GM18507 (cell line): ENCODE measurements around the gene FASTKD1.
"Not testable (repeated sequence)": the region's sequence is repeated elsewhere in the genome, so short reads cannot be mapped to it uniquely, and the experiment has no call there.

Source experiments
- DNase-seq: peaks from one replicate; pipeline ENCODE4 v3.0.0; 2011; ENCODE audit warnings: low read depth; ENCODE audit not compliant: insufficient read length; ENCODE audit errors: extremely low spot score
- FAIRE-seq: peaks from 2 replicates; lab custom pipeline; 2011; peaks lifted over from hg19 to GRCh38; lab: Jason Lieb, UNC

Gene FASTKD1

DNA sequence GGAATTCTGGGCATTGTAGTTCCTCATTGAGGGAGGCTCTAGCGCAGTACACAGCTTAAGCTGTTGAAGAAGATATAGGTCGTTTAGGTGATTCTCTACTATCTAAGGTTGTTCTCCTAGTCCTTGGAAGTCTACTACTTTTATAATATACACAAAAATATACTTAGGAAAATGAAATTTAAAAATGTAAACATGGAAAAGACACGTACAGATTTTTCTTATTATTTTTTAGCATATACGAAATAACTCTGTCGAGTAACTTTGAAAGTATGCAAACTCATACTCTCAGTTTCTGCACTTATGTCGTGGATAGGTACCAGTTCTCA lies 272 bp upstream of the FASTKD1 start:
- FAIRE-seq, result no peak

DNA sequence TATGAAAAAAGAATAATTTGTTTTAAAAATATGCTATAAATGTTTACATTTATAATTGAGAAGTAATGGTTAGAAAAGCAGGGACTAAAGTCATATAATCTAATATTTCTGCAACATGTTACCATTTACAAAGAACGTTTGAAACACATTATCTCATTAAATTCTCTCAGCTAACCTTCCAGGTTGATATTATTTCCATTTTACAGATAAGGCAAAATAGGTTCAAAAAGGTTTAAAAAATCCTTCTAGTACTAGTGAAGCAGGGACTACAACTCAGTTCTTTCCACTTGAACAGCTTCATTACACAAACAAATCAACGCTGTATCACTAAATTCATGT lies 875 bp downstream of the FASTKD1 start:
- FAIRE-seq, result no peak

More for the DNA sequence above, 272 bp upstream of the FASTKD1 start:
- DNase-seq, result no peak

DNA sequence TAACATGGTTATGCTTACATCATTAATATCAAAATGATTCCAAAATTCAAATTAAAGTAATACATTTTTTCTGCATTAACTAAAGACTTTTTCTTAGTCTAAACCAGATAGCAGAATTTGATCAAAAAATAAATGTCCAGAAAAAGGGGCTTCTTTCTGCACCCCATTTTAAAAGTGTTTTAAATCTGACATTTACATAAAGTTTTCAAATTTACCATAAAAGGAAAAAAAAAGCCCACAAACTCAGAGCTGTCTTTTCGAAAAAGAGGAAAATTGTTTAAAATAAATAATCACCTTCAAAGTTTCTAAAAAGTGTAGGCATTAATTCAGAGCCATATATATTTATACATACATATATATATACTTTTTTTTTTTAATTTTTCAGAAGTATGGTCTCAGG lies 1.5 kb downstream of the FASTKD1 start:
- no peak for DNase-seq
- no peak for FAIRE-seq

More for the DNA sequence above, 875 bp downstream of the FASTKD1 start:
- no peak for DNase-seq

DNA sequence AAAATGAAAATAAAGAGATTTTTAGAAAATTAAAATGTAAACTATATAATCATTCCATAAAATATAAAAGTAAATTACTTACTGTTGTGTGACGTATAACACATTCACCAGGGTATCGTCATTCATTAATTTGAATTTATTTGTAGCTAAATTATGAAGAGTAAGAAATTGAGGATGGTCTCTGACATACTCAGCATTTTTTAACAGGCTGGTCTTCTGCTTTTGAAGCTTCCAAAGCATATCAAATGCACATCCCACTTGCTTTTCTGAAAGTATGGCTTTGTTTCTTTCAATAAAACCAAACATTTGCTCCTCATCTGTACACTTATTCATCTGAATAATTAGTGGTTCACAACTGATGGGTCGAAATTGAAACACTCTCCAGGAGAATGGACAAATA lies 2.1 kb downstream of the FASTKD1 start:
- DNase-seq, result no peak
- FAIRE-seq, result no peak

DNA sequence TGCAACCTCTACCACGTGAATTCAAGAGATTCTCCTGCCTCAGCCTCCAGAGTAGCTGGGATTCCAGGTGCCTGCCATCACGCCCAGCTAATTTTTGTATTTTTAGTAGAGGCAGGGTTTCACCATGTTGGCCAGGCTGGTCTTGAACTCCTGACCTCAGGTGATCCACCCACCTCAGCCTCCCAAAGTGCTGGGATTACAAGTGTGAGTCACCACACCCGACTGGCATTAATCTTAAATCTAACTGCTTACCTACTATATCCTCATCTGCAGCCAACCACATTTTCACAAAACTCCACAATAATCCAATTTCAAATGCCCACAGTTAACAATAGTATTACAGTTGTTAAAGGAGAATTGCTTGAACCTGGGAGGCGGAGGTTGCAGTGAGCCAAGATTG lies 2.9 kb downstream of the FASTKD1 start:
- DNase-seq, FAIRE-seq: not testable (repeated sequence)

DNA sequence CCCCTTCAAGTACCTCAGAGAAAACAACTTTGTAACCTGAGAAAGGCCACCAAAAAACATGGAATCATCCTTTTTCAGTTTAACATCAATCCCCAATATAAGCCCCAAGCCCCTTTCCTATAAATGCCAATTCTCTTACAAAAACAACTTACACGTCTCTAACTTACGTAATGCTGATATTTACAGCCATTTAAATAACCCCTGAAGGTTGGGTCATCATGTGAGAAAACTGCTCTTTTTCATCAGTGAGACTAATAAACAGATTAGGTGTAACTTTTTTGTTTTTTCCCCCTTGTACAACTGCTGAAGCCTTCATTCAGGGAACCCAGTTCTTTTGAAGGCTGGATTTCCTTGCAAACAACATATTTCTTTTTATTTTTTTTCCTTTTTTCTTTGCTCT lies 3.7 kb downstream of the FASTKD1 start:
- FAIRE-seq (no peak), DNase-seq (no peak)

DNA sequence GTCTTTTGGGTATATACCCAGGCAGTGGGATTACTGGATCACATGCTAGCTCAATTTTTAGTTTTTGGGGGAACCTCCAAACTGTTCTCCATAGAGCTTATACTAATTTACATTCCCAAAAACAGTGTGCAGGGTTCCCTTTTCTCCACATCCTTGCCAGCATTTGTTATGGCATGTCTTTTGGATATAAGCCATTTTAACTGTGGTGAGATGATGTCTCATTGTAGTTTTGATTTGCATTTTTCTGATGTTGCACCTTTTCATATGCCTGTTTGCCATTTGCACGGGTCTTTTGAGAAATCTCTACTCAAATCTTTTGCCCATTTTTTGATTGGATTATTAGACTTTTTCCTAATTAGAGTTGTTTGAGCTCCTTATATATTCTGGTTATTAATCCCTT lies 8.0 kb downstream of the FASTKD1 start:
- FAIRE-seq, result no peak
- no peak for DNase-seq

DNA sequence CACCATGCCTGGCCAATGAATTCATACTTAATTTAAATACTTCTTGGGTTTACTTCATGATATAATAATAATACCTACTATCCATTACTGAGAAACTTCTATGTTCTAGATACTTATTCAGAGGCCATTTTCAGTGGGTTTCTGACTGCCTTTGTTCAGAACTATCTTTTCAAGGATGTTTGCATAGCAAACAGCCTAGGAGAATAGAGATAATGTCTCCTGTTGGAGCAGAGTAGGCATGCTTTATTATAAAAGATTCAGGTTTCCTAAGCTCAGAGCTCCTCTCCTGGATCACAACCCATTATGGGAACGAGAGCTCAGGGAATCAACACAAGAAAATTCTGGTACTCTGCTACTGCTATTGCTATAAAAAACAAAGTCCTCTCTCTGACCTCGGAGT lies 11.1 kb downstream of the FASTKD1 start:
- DNase-seq (no peak), FAIRE-seq (no peak)

DNA sequence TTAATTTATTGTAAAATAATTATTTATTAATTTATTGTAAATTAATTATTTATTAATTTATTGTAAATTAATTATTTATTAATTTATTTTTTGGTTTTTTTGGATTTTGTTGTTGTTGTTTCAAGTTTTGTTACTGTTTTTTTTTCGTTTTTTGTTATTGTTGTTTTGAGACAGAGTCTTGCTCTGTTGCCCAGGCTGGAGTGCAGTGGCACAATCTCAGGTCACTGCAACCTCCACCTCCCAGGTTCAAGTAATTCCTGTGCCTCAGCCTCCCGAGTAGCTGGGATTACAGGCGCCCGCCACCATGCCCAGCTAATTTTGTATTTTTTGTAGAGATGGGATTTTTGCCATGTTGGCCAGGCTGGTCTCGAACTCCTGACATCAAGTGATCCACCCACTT lies 11.6 kb downstream of the FASTKD1 start:
- DNase-seq, FAIRE-seq: not testable (repeated sequence)

DNA sequence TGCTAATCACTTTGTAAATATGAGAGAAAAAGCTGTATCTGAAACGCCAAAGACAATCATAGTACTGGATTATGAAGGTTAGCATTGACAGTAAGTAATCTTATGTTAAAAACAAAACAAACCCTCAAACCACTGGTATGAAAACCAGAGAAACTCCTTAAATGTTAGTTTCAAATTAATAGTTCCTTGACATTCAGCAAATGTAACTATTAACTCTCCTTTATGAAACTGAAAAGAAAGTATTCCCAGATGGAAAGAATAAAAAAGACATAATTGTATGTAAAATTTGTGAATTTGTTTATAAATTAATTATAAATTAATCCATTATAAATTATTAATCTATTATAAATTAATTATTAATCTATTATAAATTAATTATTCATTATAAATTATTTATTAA lies 12.3 kb downstream of the FASTKD1 start:
- FAIRE-seq, result no peak
- DNase-seq, result no peak

DNA sequence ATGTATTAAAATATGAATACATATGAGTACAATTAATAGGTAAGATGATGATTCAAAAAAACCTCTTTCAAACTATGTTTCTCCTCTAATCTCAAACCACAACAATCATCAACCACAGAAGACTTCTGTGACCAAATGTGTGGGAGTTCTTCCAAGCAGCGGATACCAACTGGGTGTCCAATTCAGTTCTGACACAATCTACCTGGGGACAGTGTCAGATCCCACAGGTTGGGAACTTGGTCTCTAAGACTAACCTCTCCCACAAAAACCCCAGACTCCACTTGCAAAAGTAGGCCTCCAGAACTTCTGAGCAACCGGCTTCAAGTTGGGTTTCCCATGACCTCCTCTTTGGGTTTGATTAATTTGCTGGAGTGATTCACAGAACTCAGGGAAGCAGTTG lies 26.9 kb downstream of the FASTKD1 start:
- FAIRE-seq (no peak), DNase-seq (no peak)

DNA sequence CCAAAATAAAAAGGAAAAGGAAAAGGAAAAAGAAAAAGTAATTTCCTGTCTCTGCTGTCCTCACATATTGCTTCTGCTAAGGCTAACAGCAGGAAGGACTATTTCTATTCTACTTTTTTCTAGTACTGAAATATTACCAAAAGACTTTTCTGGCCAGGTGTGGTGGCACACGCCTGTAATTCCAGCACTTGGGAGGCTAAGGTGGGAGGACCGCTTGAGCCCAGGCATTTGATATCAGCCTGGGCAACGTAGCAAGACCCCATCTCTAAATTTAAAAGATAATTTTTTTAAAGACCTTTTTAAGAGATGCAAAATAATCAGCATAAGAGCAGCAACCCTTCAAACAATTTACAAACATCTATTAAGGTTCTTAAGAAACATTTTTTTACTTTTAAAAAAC lies 31.2 kb downstream of the FASTKD1 start:
- FAIRE-seq, result no peak
- no peak for DNase-seq

DNA sequence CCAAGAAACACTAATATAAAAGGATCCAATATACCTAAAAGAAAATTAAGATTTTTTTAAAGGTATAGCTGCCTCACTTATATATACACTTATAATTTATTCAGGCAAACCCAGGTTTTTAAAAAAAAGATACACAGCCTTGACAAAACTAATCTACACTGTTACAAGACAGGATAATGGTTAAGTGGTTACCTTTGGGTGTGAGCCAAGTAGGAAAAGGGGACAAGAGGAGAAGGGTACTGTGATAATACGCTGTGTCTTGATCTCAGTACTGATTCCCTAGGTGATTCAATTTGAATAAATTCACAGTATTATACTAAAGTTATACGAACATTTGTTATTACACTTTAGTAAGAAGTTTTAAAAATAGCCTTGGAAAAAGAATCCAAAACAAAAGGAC lies 33.5 kb downstream of the FASTKD1 start:
- FAIRE-seq, result no peak
- DNase-seq, result no peak

DNA sequence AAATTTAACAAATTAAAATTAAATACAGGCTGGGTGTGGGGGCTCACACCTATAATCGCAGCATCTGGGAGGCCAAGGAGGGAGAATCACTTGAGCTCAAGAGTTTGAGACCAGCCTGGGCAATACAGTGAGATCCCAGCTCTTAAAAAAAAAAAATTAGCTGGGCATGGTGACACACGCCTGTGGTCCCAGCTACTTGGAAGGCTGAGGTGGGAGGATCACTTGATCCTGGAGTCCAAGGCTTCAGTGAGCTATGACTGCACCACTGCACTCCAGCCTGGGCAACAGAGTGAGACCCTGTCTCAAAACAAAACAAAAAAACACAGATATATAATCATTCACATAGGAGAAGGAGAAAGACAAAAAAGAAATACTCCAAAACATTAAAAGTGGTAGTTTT lies 34.2 kb downstream of the FASTKD1 start:
- DNase-seq, FAIRE-seq: not testable (repeated sequence)

DNA sequence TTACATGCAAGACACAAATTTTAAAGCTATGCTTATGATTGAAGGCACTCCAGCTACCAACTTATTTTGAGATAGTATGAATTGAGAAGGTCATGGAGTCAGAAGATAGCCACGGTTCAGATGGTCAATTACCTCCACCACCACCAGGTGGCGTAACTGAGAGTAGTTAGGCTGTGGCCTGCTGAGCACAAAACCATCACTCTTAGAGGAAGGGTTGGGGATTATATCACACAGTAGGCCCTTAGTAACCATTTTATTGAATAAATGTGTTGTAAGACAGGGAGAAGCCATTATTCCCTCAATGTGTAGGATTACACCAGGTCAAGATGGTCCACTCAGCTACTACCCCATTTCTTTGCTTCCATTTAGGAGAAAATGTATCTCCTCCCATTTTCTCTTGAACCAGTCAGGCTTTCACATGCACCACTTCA lies 45.4 kb downstream of the FASTKD1 start:
- DNase-seq (peak; percentile 11), FAIRE-seq (peak; percentile 91)

DNA sequence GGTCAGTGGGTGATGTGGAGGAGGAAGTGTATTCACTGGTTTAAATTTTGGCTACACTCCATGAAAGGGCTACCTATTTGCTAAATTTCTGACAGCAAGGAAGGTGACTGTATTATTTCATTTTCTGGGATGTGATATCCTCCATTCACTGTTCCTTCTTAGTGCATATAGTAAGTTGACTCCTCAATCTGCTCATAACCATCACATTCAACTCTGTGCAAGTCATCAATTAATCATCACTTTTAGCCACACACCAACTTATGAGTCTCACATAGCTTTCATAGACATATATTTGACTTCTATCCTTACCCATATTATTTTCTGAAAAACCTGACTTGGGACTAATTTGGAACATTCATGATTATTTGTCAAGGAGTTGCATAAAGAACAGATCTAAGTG lies 47.2 kb downstream of the FASTKD1 start:
- no peak for FAIRE-seq
- DNase-seq, result no peak

DNA sequence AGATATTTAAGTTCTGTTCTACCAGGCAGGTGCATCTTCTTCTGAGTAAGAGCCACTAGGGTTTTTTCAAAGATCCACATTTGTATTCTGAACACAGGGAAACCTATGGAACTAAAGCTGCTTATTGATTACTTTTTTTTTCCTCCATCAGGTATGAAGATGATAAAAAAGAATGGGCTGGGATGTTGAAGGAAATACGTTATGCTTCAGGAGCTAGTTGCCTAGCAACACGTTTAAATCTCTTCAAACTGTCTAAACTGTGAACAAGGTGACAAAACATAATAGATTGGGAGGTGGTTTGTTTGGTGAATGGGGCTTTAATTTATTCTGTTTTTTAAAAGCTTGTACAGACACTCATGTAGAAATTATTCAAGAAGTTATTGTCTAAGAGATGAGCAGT lies 48.2 kb downstream of the FASTKD1 start:
- FAIRE-seq (no peak), DNase-seq (no peak)

DNA sequence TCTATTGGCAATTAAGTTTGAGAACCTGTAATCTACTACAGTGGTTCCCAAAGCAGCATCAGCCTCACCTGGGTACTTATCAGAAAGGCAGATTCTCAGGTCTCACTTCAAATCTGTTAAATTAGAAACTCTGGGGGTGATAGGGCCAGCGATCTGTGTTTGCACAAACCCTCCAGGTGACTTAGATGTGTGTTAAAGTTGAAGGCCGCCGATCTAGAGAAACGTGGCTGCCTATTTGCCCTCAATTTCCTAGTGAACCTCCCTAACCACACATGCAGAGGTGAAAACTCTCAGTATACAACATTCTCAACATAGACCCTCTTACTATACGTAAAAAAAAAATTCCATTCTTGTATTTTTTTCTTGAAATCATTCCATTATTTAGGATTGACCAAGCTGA lies 50.0 kb downstream of the FASTKD1 start:
- DNase-seq, result no peak
- no peak for FAIRE-seq

DNA sequence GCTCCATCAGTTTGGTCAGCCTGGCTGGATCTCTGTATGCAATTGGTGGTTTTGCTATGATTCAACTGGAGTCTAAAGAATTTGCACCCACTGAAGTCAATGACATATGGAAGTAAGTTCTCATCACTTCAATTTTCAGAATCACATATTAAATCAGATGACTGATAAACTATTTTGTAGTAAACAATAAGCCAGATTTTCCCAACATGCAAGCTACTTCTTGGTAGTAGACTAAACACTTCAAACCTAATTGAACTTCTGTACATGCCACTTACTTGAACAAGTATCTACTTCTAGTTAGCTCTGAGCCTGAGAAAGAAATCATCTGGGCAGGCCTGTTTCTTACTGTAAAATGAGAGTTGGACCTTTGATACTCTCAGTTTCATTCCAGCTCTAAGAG lies 52.8 kb downstream of the FASTKD1 start:
- no peak for FAIRE-seq

DNA sequence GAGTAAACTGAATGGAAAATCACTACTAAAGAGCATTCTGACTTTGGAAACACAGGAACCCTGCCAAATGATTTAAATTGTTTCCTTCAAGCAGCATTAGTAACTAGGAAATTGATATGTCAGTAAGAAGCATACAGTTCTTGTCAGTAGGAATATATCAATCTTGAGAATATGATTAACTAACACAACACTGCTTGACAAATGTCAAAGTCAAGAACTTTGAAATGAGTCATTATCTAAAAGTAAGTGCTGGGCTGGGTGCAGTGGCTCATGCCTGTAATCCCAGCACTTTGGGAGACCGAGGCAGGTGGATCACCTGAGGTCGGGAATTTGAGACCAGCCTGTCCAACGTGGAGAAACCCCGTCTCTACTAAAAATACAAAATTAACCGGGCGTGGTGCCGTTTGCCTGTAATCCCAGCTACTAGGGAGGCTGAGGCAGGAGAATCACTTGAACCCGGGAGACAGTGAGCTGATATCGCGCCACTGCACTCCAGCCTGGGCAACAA lies 57.1 kb downstream of the FASTKD1 start:
- DNase-seq, FAIRE-seq: not testable (repeated sequence)

More for the DNA sequence above, 52.8 kb downstream of the FASTKD1 start:
- DNase-seq, result no peak

DNA sequence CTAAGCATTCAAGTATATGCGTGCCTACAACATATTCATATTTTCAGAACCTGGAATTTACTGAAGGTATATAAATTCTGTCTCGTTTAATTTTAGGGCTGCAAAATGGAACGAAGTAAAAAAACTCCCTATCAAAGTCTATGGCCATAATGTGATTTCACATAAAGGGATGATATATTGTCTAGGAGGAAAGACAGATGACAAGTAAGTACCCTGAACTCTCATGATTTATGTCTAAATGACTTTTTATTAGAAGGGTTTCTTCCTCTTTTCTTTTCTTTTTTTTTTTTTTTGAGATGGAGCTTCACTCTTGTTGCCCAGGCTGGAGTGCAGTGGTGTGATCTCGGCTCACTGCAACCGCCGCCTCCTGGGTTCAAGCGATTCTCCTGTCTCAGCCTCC lies 58.9 kb downstream of the FASTKD1 start:
- DNase-seq, FAIRE-seq: not testable (repeated sequence)

DNA sequence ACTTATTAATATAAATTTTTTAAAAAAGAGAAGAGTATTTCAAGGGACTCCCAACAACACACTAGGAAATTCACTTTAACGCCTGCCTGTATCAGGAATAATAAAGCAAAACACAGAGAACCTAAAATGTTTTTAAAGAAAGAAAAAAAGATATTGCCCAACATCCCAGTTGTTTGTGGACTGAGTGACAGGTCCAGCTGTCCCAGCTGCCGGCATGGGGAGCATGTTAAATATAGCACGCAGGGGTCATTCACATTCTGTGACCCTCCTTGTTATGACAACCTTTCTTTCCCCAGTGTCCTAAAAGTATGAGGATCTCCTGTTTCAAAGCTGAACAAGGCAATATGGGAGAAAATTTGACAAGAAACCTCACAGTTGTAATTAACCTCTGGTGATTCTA lies 59.7 kb downstream of the FASTKD1 start:
- DNase-seq (no peak), FAIRE-seq (no peak)
